Upper lobe of right lung (tissue), 1 donor: Measurements from ENCODE around the gene PACRG. TPM values are rescaled to one million over a fixed set of nuclear protein-coding genes. Genes with fewer than 3 reads are reported as not detected.
A peak's percentile ranks its signal among the peaks of the same experiment; 100 is the strongest.

Experiments
- ATAC-seq: fragments of 200-7000 bp; cut with Tn5 transposase; one replicate; pipeline ENCODE4 v1.9.1; 2020; ENCODE audit warnings: mild to moderate bottlenecking, moderate library complexity
- DNase-seq: peaks from one replicate; pipeline ENCODE4 v3.0.0-alpha.2; 2020
- H3K27ac ChIP-seq: fragments of 200-600 bp; one replicate; pipeline ENCODE4 v1.8.0; 2022
- H3K27me3 ChIP-seq: fragments of 200-600 bp; one replicate; pipeline ENCODE4 v1.8.0; 2022; ENCODE audit warnings: mild to moderate bottlenecking
- H3K36me3 ChIP-seq: fragments of 200-600 bp; one replicate; pipeline ENCODE4 v1.8.0; 2022
- H3K4me1 ChIP-seq: fragments of 200-600 bp; one replicate; pipeline ENCODE4 v1.8.0; 2022
- H3K4me3 ChIP-seq: fragments of 200-600 bp; one replicate; pipeline ENCODE4 v1.8.0; 2022; ENCODE audit warnings: mild to moderate bottlenecking
- H3K9me3 ChIP-seq: fragments of 200-600 bp; one replicate; pipeline ENCODE4 v1.8.0; 2022
- CTCF ChIP-seq: fragments of 200-600 bp; IDR thresholded peaks from one replicate; pipeline ENCODE4 v1.8.0; 2022; ENCODE audit warnings: antibody characterized with exemption
- intact Hi-C: fragments of 100-400 bp; cut with DNase I; formaldehyde crosslinking; loops from one replicate; pipeline ENCODE4 v1.11.0; 2022
- total RNA-seq: library from RNA; stranded (reverse); fragmentation: NEBNext Ultra II Directional; extraction: Animal tissue kit (Norgen Biotek cat#: 25700); gene quantifications from one replicate; pipeline ENCODE4 v1.2.1, GENCODE V29; 2021
- donor health status: DM: no; HTN: yes; CAD: no; lungs with severe emphysema.

The PACRG gene
- total RNA-seq, 1 donor from 2014 or later, result 1.5 TPM

- H3K27ac ChIP-seq, result no peak overlapping the region
- H3K4me3 ChIP-seq, result no peak overlapping the region
- DNase-seq (no peak), ATAC-seq (peak; percentile 72)
- H3K36me3 ChIP-seq, result no peaks in the 10 kb centered on the region
- no peak for TF ChIP-seq CTCF
- no peaks in the 10 kb centered on the region for H3K27me3 ChIP-seq
- intact Hi-C loops, result no loop called here
- H3K9me3 ChIP-seq, result no peaks in the 10 kb centered on the region
- H3K4me1 ChIP-seq, result no peaks in the 10 kb centered on the region
These were observed 522.3 kb downstream of the PACRG start for GRCh38 chr6:163250116-163250515.

- DNase-seq, result no peak
- H3K4me1 ChIP-seq, result no peaks in the 10 kb centered on the region
- H3K27ac ChIP-seq, result no peak overlapping the region
- no peaks in the 10 kb centered on the region for H3K36me3 ChIP-seq
- no peaks in the 10 kb centered on the region for H3K9me3 ChIP-seq
- intact Hi-C loops, result no loop called here
- TF ChIP-seq CTCF, result no peak
- H3K4me3 ChIP-seq, result no peak overlapping the region
- ATAC-seq, result peak; percentile 32
- H3K27me3 ChIP-seq, result no peaks in the 10 kb centered on the region
These were observed 524.4 kb downstream of the PACRG start for GRCh38 chr6:163252061-163252591.

GRCh38 chr6:163253556-163254213 is 525.9 kb downstream of the PACRG start:
- Histone ChIP-seq H3K4me1 (no peaks in the 10 kb centered on the region), H3K4me3 (no peak overlapping the region), H3K27me3 (no peaks in the 10 kb centered on the region), H3K9me3 (no peaks in the 10 kb centered on the region), H3K27ac (no peak overlapping the region), H3K36me3 (no peaks in the 10 kb centered on the region)
- no peak for DNase-seq
- intact Hi-C loops, result no loop called here
- no peak for TF ChIP-seq CTCF
- ATAC-seq, result no peak

- DNase-seq, result no peak
- H3K27ac ChIP-seq, result no peak overlapping the region
- no peaks in the 10 kb centered on the region for H3K9me3 ChIP-seq
- no peaks in the 10 kb centered on the region for H3K4me1 ChIP-seq
- no peak overlapping the region for H3K4me3 ChIP-seq
- no peak for ATAC-seq
- no peak for TF ChIP-seq CTCF
- H3K27me3 ChIP-seq, result no peaks in the 10 kb centered on the region
- H3K36me3 ChIP-seq, result no peaks in the 10 kb centered on the region
- intact Hi-C loops, result no loop called here
These were observed 526.6 kb downstream of the PACRG start for GRCh38 chr6:163254341-163254835.

GRCh38 chr6:163255265-163255664 is 527.5 kb downstream of the PACRG start:
- ATAC-seq (no peak), DNase-seq (no peak)
- Histone ChIP-seq H3K4me1 (peaks cover 4% of the 10 kb centered on the region), H3K27ac (no peak overlapping the region), H3K4me3 (no peak overlapping the region), H3K36me3 (no peaks in the 10 kb centered on the region), H3K27me3 (no peaks in the 10 kb centered on the region), H3K9me3 (no peaks in the 10 kb centered on the region)
- no peak for TF ChIP-seq CTCF
- intact Hi-C loops, result no loop called here
